SIG-M5 (cell line): ENCODE data around the gene ADSL.

Experiments used
- DNase-seq: peaks from one replicate; lab custom pipeline; 2025; lab: John Stamatoyannopoulos, UW

ADSL gene

DNA sequence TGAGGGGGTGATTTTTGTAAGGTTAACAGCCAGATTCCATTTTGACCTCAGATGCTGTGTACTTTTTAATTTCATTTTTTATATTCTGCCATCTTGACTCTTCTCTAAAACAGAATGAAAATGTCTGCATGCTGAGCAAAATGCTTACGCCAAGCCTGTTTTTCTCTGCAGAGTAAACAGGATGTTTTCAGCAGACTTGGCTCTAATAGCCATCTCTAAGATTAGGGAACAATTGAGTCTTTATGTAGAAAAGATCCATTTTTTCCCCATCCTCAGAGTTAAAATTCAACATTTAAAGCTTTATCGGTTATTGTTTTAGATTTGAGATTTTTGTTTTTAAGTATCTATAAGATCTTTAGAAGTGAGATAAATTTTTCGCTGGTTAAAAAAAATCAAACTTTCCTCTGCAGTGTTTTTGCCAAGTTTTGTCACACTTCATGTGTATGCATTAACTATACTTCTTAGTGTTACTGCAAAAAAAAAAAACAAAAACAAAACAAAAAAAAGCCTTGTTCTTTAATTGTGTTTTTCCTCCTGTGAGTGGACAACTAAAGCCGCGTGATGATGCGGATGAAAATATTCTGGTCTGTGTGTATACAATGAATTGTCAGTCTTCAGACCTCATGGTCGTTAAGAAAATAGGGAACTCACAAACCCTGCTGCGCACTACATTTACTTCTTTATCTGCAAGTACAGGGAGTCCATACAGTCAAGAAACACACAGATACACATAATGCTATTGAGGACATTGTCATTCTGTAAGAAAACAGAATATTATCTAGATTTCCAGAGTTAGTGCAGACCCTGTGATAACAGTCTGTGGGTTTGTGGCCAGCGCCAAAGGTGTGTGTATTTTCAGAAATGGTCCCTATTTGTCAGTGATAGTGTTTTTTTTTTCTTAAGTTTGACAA lies 17.5 kb upstream of the ADSL start:
- DNase-seq = no peak

DNA sequence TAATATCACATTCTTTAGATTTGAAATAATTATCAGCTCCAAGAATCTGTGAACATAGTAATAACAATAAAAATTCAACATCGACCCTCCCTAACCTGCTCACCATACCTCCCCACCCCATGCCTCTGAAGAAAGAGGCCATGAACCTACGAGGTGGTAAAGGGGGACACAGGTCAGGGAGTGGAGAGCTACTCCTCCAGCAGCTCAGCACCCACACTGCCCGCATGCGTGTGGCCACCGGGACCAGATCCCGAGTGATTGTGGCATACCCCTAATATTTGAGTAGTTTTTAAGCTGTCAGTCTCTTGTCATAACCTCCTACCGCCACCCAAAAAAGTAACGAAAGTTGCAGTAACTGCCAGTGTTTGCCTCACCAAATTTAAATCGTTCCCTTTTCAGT lies 16.8 kb upstream of the ADSL start:
- DNase-seq = no peak

DNA sequence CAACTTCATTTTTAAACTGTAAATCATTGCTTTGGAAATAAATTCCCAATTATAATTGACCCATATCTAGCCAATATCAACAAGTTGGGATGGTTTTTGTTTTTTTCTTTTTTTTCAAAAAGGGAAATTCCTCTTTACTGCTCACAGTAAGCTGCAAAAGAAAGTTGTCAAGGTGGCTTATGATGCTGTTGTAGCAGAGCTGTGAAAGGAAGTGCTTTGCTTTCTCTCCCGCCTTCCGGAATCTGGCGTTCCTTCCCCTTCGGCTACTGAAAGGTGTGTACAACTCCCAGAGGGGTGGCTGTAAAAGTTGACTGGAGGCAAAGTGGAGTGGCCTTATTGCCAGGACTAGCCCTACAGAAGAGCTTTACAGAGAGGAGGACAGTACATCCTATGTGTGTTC lies 16.2 kb upstream of the ADSL start:
- DNase-seq = no peak

DNA sequence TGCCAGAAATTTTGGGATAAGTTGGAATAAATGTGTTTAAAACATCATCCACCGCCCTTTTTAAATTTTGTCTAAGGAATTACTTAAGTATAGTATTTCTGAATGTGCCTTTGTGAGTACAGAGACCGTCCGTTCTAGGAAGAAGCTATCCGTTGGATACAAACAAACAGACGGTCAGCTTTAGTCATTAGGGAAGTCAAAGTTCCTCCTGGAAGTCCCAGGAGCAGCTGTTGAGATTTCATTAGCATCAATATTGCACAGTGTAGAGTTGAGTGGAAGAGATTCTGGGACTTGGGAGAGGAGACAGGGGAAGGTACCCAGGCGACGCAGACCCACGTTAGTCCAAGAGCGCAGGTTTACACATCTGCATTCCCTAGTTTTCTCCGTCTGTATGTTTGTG lies 15.7 kb upstream of the ADSL start:
- no peak for DNase-seq

DNA sequence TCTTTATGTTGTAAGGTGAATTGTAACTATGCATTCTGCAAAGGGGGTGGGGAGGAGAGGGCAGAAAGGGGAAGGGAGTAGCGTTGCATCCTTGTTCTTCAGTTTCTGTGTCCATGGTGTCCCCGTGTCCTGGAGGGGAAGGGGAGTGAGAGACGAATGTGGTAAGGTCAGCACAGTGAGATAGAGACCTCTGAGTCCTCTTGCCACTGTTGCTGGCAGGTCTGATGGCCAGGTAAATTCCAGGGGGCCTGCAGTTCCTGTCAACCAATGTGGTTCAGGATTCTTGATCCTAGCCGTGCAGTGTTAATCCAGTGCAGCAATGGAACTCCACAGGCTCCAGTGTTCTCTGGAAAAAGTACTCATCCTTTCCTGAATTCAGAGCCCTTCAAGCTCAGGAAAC lies 14.6 kb upstream of the ADSL start:
- no peak for DNase-seq

DNA sequence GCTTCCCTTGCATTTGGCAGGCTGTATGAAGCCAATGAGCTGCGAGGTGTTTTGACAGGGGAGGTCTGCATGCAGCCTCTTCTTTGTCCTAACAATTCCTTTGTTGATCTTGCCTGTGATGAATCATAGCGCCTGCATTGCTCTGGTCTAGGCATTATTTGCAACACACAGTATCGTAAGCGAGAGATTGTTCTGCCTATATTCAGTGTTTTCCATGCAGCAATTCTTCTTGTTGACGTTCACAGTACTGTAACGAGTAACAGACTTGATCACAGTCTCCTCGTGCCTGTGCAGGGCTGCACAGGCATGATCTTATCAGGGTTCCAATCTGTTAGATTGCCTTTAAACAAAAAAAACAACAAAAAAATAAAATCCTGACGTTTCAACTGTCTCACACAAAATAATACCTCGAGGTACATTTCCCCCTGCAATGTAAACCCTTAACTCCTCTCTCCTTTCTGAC lies 13.9 kb upstream of the ADSL start:
- DNase-seq = no peak

DNA sequence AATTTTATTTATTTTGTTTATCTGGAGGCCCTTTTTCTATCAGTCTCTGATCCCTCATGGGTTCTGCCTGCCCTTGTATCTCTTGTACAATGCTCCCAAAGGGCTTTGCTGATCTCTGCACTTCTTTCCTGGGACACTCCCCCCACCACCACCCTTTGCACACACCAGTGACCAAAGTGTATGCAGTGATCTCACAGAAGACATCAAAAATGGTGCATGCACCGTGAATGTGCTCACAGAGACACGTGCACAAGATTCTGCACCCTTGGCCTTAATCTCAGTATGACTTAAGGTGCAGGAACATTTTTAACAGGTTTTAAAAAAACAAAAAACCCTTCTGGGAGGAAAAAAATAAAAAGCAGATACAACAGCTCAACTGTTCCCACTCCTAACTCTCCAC lies 12.2 kb upstream of the ADSL start:
- no peak for DNase-seq

DNA sequence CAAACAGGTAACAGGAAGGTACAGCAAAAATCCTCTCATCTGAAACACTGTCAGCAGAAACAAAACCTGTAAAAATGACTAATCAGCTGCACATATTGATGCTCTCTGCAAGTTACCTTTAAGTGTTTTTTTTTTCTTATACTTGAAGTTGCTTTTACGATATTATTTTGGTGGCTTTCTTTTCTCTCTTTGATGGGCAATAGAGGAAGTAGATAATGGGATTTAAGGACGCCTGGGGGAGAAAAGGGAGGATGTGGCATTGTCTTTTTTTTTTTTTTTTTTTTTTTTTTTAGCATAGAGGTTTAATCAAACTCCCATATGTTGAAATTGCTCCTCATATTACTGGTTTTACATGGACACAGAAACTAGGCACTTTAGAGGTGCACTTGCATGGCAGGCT lies 11.4 kb upstream of the ADSL start:
- DNase-seq = no peak

DNA sequence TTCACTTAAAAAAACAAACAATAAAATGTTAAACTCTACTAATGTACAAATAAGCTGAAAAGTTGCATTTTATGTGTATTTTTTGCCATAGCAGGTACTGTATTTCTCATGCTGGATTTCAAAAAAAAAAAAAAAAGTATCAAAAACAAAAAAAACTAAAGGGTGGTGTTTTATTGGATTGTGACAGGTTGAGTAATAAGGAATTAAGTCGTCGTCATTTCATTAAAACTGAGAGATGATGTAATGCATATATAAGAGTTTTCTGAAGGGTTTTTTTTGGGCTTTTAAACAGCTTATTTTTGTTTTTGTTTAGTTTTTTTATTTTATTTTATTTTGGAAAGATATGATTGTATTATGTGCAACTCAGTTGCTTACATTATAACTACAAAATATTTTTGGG lies 10.9 kb upstream of the ADSL start:
- DNase-seq = no peak

GRCh38 chr22:40340044-40340443 lies 6.3 kb upstream of the ADSL start:
- DNase-seq = no peak

- no peak for DNase-seq
These were observed 4.7 kb upstream of the ADSL start for GRCh38 chr22:40341604-40342003.

DNA sequence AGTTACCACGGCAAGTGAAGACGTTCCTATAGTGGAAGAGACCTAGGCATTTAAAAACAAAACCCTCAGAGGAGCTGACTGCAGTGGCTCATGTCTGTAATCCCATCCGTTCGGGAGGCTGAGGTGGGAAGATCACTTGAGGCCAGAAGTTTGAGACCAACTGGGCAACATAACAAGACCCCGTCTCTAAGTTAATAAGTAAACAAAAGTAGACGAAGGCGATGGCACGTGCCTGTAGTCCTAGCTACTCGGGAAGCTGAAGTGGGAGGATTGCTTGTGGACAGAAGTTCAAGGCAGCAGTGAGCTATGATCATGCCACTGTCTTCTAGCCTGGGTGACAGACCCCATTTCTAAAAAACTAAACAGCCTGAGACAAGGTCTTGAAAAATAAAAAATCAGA lies 3.8 kb upstream of the ADSL start:
- no peak for DNase-seq

DNA sequence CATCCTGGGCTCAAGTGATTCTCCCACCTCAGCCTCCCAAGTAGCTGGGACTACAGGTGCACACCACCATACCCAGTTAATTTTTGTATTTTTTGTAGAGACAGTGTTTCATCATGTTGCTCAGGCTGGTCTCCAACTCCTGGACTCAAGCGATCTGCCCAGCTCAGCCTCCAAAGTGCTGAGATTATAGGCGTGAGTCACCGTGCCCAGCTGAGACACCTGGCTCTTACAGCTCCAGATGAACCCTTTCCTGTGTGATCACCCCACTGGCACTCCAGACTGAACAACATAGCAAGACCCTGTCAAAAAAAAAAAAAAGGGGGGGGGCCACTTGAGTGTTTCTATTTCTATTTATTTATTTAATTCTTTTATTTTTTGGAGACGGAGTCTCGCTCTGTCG lies 1.0 kb upstream of the ADSL start:
- DNase-seq = no peak

- DNase-seq = no peak
These were observed 500 bp upstream of the ADSL start for GRCh38 chr22:40345815-40346184.

DNA sequence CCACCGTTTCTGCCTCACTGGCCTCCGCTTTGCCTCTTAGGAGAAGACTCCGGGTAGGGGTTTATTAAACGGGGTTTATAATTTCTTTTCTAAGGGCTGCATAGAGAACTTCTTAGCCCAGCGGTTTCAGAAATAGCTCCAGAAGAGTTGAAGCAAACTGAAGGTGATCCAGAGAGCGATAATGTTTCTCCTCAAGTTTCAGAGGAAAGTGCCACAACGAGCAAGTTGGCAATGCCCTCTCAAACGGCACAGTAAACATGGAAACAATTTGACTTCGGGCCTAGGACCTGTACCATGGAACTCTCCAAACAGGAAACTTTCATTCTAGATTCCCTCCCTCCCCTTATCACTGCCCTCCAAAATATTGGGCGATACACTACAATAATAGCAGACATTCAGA lies 1.0 kb downstream of the ADSL start:
- no peak for DNase-seq

- DNase-seq = no peak
These were observed 1.8 kb downstream of the ADSL start for GRCh38 chr22:40348025-40348658.

- DNase-seq = no peak
These were observed 6.5 kb downstream of the ADSL start for GRCh38 chr22:40352763-40353162.

DNA sequence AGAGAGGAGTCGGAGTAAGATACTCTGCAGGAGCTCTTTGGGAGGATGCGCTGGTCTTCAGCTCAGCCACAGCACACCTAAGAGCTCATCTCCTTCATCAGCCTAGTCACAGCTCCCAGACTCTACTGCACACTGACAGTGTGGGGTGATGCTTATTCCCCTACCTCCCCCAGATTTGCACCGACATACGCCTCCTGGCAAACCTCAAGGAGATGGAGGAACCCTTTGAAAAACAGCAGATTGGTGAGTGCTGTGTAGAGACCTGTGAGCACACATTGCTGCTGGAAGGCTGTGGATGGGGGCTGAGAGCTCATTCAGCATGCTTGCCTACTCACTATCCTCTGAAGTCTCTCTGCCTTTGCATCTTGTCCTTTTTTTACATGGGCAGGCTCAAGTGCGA lies 14.8 kb downstream of the ADSL start:
- no peak for DNase-seq

- no peak for DNase-seq
These were observed 16.8 kb downstream of the ADSL start for GRCh38 chr22:40363059-40363458.

- DNase-seq = no peak
These were observed 18.1 kb downstream of the ADSL start for GRCh38 chr22:40364431-40364830.

DNA sequence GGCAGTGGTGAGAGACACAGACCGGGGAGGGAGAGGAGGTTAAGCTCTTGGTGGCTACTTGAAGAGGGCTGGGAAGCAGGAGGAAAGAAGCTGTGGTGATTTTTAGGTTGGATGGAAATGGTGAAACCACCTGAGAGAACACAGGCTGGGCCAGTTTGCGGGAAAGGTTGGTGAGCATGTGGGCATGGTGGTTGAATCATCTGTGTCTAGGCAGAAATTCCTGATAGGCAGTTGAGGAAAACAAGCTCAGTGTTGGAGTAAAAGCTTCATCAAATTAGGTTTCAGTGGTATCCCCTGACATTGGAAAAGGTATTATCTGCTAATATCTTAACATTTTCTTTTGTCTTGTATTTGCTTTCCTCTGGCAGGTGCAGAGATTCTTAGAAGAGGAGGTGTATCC lies 19.8 kb downstream of the ADSL start:
- no peak for DNase-seq

DNA sequence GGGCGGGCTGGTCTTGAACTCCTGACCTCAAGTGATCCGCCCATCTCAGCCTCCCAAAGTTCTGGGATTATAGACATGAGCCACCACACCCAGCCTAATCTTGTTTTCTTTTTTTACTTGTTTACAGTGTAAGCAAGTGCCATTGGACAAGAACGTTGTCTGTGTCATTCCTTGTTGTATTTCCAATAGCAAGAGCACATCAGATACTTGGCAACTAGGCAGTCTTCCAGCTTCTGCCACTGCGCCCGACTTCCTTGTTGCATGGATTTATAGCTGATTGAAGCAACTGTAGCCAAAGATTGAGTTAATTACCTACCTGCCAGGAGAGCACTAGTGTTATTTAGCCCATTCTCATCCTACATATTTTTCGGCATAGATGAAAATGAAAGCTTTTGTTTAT lies 21.0 kb downstream of the ADSL start:
- no peak for DNase-seq

DNA sequence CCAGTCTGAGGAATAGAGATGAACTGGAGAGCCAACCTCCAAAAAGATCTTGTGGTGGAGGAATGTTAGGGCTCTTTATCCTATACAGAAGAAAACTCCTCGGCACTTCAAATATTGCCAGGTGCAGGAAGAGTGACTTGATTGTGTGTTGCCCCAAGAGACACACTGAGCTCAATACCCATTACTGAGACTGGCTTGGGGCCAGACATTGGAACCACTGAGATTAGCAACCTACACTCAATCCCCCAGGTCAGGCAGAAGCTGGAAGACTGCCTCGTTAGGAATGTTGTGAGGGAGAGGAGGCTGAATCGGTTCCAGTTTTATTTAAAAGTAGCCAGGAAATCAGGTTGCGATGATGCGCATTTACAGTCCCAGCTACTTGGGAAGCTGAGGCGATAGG lies 21.7 kb downstream of the ADSL start:
- DNase-seq = no peak

DNA sequence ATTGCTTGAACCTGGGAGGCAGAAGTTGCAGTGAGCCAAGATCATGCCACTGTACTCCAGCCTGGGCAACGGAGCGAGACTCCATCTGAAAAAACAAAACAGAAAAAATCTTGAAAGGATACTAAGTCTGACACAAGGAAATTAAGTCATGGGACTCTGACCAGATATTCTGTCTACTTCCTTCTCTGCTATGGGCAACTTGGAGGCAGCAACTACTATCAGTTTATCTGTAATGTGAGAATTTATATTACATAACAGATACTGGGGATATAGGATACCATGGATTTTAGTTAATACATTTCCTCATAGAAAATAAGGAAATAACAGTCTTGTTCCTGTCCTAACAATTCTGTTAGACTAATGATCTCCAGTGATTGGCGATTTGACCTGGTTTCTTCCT lies 22.5 kb downstream of the ADSL start:
- DNase-seq = no peak
